ENCODE results near the gene DNAJB8. TPM values are rescaled to one million over a fixed set of nuclear protein-coding genes. Genes with fewer than 3 reads are reported as not detected.

DNAJB8 gene
- total and polyA plus RNA-seq, 4 donors: not detected

DNA sequence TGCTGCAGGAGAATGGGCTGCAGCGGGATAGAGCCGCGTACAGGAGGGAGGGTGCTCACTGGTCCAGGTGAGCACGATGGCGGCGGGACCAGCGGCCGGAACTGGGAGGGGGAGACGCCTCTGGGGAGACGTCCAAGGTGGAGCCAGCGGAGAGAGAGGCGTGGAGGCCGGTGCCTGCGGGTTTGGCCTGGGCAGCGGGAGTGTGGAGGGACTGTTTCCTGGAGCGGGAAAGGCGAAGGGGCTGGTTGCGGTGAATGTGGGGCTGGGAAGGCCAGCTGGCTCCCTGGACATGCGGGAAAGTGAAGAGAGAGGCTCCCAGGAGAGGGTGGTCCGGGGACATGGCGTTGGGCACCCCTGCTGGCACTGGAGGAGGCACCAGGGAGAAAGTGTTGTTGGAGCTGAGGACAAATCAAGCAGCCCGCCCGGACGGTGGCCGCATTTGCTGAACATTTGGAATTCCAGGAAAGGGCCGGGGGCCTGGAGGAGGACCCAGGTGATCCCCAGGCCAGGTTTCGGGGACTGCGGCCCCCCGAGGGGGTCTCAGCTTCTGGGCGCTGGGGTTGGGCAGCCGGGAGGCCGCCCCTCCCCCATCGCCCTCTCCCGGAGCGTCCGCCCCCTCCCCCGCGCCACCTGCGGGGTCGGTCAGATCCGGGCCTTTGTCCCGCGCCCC lies 34.3 kb downstream of the DNAJB8 start:
- Histone ChIP-seq H3K4me3 (ENCODE audit: low read depth, low read length) (no peak overlapping the region), H3K27me3 (ENCODE audit: control insufficient read depth, insufficient read depth, low read length) (peaks cover 35% of the 10 kb centered on the region), H3K27ac (ENCODE audit: low read depth, low read length) (no peak overlapping the region), H3K9me3 (ENCODE audit: control insufficient read depth, insufficient read depth, low read length) (no peaks in the 10 kb centered on the region), H3K36me3 (ENCODE audit: control insufficient read depth, insufficient read depth, low read length) (peaks cover 3% of the 10 kb centered on the region), H3K4me1 (ENCODE audit: control insufficient read depth, insufficient read depth, low read length) (peaks cover 15% of the 10 kb centered on the region)
- 8% methylated on average over 40 of the region's 43 CpGs for WGBS (ENCODE audit: insufficient coverage)
- peak in 2 of 6 donors; percentile 39 to 47 for DNase-seq (ENCODE audit: low read depth in 4 of 6, low spot score in 6 of 6)

DNA sequence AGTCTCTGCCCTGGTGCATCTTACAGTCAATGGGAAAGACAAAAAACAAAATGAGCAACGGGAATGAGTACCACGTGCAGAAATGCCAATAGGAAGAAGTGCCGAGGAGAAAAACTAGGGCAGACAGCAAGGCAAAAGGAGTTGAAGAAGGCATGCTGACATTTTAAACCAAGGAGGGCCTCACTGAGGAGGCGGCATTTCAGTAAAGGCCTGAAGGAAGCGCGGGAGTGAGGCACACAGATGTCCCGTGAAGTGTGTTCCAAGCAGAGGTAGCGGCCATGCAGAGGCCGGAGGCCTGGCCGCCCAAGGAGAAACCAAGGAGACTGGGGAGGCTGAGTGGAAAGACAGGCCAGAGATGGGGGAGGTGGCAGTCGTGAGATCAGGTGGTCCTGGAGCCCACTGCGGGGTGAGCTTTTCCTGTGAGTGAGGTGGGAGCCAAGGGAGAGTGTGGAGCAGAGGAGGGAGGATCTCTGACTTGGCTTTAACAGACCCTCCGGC lies 34.8 kb downstream of the DNAJB8 start:
- no peak overlapping the region for H3K4me3 ChIP-seq (ENCODE audit: low read depth, low read length)
- H3K9me3 ChIP-seq (ENCODE audit: control insufficient read depth, insufficient read depth, low read length): no peaks in the 10 kb centered on the region
- peaks cover 16% of the 10 kb centered on the region for H3K4me1 ChIP-seq (ENCODE audit: control insufficient read depth, insufficient read depth, low read length)
- WGBS (ENCODE audit: insufficient coverage): 52% methylated on average over 13 of the region's 13 CpGs
- DNase-seq (ENCODE audit: low read depth in 4 of 6, low spot score in 6 of 6): no peak
- peaks cover 37% of the 10 kb centered on the region for H3K27me3 ChIP-seq (ENCODE audit: control insufficient read depth, insufficient read depth, low read length)
- H3K27ac ChIP-seq (ENCODE audit: low read depth, low read length): no peak overlapping the region
- peaks cover 3% of the 10 kb centered on the region for H3K36me3 ChIP-seq (ENCODE audit: control insufficient read depth, insufficient read depth, low read length)

DNA sequence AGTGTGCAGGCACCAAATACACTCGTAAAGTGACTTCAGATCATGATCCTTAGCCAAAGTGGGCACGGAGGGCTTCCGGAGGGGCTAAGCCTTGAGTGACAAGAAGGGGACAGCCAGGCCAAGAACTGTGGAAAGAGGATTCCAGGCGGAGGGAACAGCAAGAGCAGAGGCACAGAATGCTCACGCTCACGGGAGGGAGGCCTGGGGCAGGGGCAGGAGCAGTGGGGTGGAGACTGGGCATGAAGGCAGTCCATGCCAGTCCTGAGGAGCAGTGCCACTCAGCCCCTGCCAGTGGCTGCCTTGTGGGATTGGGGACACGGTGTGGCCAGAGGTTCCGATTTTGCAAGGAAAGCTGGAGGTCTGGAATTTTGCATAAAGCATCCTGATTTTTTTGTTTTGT lies 36.0 kb downstream of the DNAJB8 start:
- 67% methylated on average over 8 of the region's 8 CpGs for whole genome bisulfite sequencing (ENCODE audit: insufficient coverage)
- Histone ChIP-seq H3K4me1 (ENCODE audit: control insufficient read depth, insufficient read depth, low read length) (peaks cover 26% of the 10 kb centered on the region), H3K36me3 (ENCODE audit: control insufficient read depth, insufficient read depth, low read length) (peaks cover 3% of the 10 kb centered on the region)

DNA sequence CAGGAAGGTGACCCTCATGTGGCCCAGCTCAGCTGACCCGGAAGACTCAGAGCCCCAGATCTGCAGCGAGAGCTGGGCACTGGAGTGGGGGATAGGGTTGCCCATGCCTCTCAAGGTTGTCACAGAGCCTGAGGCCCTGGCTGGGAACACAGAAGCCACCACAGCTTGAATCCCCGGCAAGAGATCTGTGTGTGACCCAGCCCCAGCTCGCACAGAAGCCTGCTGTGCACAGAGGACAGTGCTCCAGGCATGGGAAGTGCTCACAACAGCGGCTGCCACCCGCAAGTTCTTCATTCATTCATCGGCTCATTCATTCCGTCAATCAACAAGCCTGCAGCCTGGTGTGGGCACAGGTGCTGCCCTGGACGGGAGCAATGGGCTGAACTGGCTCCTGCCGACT lies 36.4 kb downstream of the DNAJB8 start:
- Histone ChIP-seq H3K9me3 (ENCODE audit: control insufficient read depth, insufficient read depth, low read length) (no peaks in the 10 kb centered on the region), H3K36me3 (ENCODE audit: control insufficient read depth, insufficient read depth, low read length) (peaks cover 3% of the 10 kb centered on the region), H3K27ac (ENCODE audit: low read depth, low read length) (no peak overlapping the region), H3K27me3 (ENCODE audit: control insufficient read depth, insufficient read depth, low read length) (peaks cover 46% of the 10 kb centered on the region), H3K4me3 (ENCODE audit: low read depth, low read length) (no peak overlapping the region), H3K4me1 (ENCODE audit: control insufficient read depth, insufficient read depth, low read length) (peaks cover 27% of the 10 kb centered on the region)
- DNase-seq (ENCODE audit: low read depth in 4 of 6, low spot score in 6 of 6): no peak
- WGBS (ENCODE audit: insufficient coverage): 48% methylated on average over 10 of the region's 10 CpGs

More for the DNA sequence above, 36.0 kb downstream of the DNAJB8 start:
- H3K27me3 ChIP-seq (ENCODE audit: control insufficient read depth, insufficient read depth, low read length): peaks cover 44% of the 10 kb centered on the region
- H3K4me3 ChIP-seq (ENCODE audit: low read depth, low read length): no peak overlapping the region
- H3K27ac ChIP-seq (ENCODE audit: low read depth, low read length): no peak overlapping the region
- H3K9me3 ChIP-seq (ENCODE audit: control insufficient read depth, insufficient read depth, low read length): no peaks in the 10 kb centered on the region
- no peak for DNase-seq (ENCODE audit: low read depth in 4 of 6, low spot score in 6 of 6)

DNA sequence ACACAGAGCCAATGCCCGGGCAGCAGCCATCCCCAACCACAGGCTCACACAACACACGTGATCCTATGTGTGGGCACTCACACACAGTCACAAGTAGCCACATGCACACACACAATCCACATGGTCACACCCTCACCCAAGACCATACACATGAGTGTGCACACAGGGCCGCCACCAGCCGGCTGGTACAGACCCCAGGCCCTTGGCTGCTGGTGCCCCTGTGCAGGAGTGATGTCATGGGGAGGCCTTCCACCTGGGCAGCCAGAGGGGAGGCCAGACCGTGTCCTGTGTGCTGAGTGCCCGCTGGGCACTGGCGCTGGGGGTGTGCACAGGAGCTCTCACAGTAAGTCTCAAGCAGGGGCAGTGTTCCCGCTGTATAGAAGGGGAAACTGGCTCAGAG lies 36.9 kb downstream of the DNAJB8 start:
- peaks cover 27% of the 10 kb centered on the region for H3K4me1 ChIP-seq (ENCODE audit: control insufficient read depth, insufficient read depth, low read length)
- WGBS (ENCODE audit: insufficient coverage): 94% methylated on average over 8 of the region's 8 CpGs
- H3K4me3 ChIP-seq (ENCODE audit: low read depth, low read length): no peak overlapping the region
- DNase-seq (ENCODE audit: low read depth in 4 of 6, low spot score in 6 of 6): no peak
- no peaks in the 10 kb centered on the region for H3K9me3 ChIP-seq (ENCODE audit: control insufficient read depth, insufficient read depth, low read length)
- no peak overlapping the region for H3K27ac ChIP-seq (ENCODE audit: low read depth, low read length)
- H3K36me3 ChIP-seq (ENCODE audit: control insufficient read depth, insufficient read depth, low read length): peaks cover 3% of the 10 kb centered on the region
- peaks cover 48% of the 10 kb centered on the region for H3K27me3 ChIP-seq (ENCODE audit: control insufficient read depth, insufficient read depth, low read length)

- Histone ChIP-seq H3K4me3 (ENCODE audit: low read depth, low read length) (no peak overlapping the region), H3K4me1 (ENCODE audit: control insufficient read depth, insufficient read depth, low read length) (peaks cover 27% of the 10 kb centered on the region), H3K27ac (ENCODE audit: low read depth, low read length) (no peak overlapping the region), H3K27me3 (ENCODE audit: control insufficient read depth, insufficient read depth, low read length) (peaks cover 48% of the 10 kb centered on the region), H3K9me3 (ENCODE audit: control insufficient read depth, insufficient read depth, low read length) (no peaks in the 10 kb centered on the region), H3K36me3 (ENCODE audit: control insufficient read depth, insufficient read depth, low read length) (peaks cover 3% of the 10 kb centered on the region)
- WGBS (ENCODE audit: insufficient coverage): 84% methylated on average over 15 of the region's 15 CpGs
- no peak for DNase-seq (ENCODE audit: low read depth in 4 of 6, low spot score in 6 of 6)
Measured at GRCh38 chr3:128429275-128429674, 37.4 kb downstream of the DNAJB8 start.

DNA sequence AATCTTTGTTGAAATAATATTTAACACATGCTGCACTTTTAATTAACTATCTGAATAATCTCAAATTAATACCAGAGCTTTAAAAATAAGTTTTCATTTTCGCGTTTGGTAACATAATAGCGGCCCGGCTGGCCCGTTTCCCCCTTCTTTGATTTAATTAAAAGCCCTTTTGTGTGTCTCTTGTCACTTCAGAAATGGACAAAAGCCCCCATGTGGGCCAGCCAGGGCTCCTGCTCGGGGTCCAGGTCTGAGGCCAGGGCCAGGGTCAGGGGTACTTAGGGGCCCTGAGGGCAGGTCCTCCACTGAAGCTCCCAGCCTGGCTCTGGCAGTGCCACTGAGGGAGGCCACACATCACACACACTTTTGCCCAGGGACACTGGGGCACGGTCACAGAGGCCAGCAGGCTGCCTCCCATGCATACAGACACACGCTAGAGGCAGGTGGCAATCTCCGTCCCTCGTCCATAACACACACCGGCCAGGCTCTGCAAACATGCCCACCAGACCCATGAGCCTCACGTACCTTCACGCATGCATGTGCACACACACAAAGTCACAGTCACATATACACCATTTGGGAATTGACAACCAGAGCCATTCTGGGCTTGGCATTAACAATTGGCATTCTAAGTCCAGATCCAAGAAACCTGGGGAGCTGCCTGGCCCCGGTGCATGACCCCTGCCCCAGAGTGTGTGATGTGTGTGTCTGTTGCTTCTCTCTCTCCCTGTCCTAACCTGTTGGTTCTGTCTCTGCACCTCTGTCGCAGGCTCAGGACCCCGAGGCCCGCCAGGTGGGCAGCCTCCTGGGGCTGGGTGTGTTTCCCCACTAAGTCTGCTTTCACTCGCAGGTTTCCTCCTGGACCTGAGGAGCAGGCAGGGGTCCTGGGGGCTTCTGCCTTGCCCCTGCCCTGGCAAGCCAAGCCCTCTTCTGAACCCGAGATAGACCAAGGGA lies 38.5 kb downstream of the DNAJB8 start:
- Histone ChIP-seq H3K27me3 (ENCODE audit: control insufficient read depth, insufficient read depth, low read length) (peaks cover 39% of the 10 kb centered on the region), H3K4me3 (ENCODE audit: low read depth, low read length) (no peak overlapping the region), H3K4me1 (ENCODE audit: control insufficient read depth, insufficient read depth, low read length) (peaks cover 22% of the 10 kb centered on the region), H3K27ac (ENCODE audit: low read depth, low read length) (no peak overlapping the region), H3K36me3 (ENCODE audit: control insufficient read depth, insufficient read depth, low read length) (peaks cover 3% of the 10 kb centered on the region), H3K9me3 (ENCODE audit: control insufficient read depth, insufficient read depth, low read length) (no peaks in the 10 kb centered on the region)
- WGBS (ENCODE audit: insufficient coverage): 83% methylated on average over 19 of the region's 19 CpGs
- no peak for DNase-seq (ENCODE audit: low read depth in 4 of 6, low spot score in 6 of 6)

- no peak overlapping the region for H3K4me3 ChIP-seq (ENCODE audit: low read depth, low read length)
- peaks cover 3% of the 10 kb centered on the region for H3K36me3 ChIP-seq (ENCODE audit: control insufficient read depth, insufficient read depth, low read length)
- DNase-seq (ENCODE audit: low read depth in 4 of 6, low spot score in 6 of 6): no peak
- H3K4me1 ChIP-seq (ENCODE audit: control insufficient read depth, insufficient read depth, low read length): peaks cover 15% of the 10 kb centered on the region
- no peaks in the 10 kb centered on the region for H3K9me3 ChIP-seq (ENCODE audit: control insufficient read depth, insufficient read depth, low read length)
- WGBS (ENCODE audit: insufficient coverage): 82% methylated on average over 12 of the region's 15 CpGs
- H3K27me3 ChIP-seq (ENCODE audit: control insufficient read depth, insufficient read depth, low read length): peaks cover 34% of the 10 kb centered on the region
- no peak overlapping the region for H3K27ac ChIP-seq (ENCODE audit: low read depth, low read length)
Measured at GRCh38 chr3:128427175-128427857, 39.4 kb downstream of the DNAJB8 start.

DNA sequence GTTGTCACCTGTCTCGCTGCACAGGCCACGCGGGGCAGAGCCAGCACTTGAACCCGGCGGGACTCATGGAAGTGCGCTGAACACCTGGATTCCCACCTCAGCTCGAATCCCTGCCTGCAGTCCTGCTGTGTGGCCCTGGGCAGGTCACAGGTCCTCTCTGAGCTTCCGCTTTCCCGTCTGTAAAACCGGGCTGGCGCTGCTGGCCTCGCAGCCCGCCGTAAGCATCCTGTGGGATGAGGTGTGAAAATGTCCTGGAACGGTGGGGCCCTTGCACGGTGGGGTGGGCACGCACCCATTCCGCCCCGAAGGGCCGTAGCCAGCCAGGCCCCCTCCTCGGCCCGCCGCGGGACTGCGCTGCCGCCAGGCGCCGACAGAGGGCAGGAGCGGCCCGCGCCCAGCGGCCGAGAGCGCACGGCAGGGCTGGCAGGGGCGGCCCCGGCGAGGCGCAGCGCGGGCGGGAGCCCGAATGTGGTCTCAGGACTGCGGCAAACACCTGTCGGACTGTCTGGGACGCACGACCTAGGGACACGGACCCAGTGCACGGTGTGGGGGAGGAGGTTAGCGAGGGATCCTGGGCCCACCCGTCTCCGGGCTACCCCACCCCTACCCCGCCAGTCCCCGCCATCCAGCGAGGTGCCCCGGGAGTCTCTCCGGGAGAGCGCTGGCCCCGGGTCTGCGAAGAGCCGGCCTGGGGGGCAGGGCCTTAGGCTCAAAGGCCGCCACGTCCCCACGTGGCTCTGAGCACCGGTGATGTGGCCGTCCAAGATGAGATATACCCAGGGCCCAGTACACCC lies 40.4 kb downstream of the DNAJB8 start:
- Histone ChIP-seq H3K4me1 (ENCODE audit: control insufficient read depth, insufficient read depth, low read length) (peaks cover 12% of the 10 kb centered on the region), H3K27ac (ENCODE audit: low read depth, low read length) (no peak overlapping the region), H3K9me3 (ENCODE audit: control insufficient read depth, insufficient read depth, low read length) (no peaks in the 10 kb centered on the region), H3K27me3 (ENCODE audit: control insufficient read depth, insufficient read depth, low read length) (peaks cover 27% of the 10 kb centered on the region), H3K4me3 (ENCODE audit: low read depth, low read length) (no peak overlapping the region), H3K36me3 (ENCODE audit: control insufficient read depth, insufficient read depth, low read length) (peaks cover 3% of the 10 kb centered on the region)
- DNase-seq (ENCODE audit: low read depth in 4 of 6, low spot score in 6 of 6): peak in 2 of 6 donors; percentile 56 to 66
- WGBS (ENCODE audit: insufficient coverage): 7% methylated on average over 58 of the region's 66 CpGs
